NT2/D1 (cell line): ENCODE measurements around the gene GKN1.

ENCODE experiments used
- SUZ12 ChIP-seq: IDR thresholded peaks from 2 replicates; pipeline ENCODE4 v1.6.1; 2011; ENCODE audit not compliant: insufficient read length, insufficient read depth; ENCODE audit errors: extremely low read depth
- YY1 ChIP-seq: IDR thresholded peaks from 2 replicates; pipeline ENCODE4 v1.6.1; 2011; ENCODE audit not compliant: insufficient read length, insufficient read depth
- ZNF274 ChIP-seq: IDR thresholded peaks from 2 replicates; pipeline ENCODE4 v1.6.1; 2011; ENCODE audit warnings: mild to moderate bottlenecking, low read depth, low read length

- no peak for TF ChIP-seq ZNF274
- TF ChIP-seq YY1: no peak
- TF ChIP-seq SUZ12: no peak
Observed at GRCh38 chr2:68959001-68959400, 15.4 kb upstream of the GKN1 start.
